ENCODE measurements around the gene LCAT.

Gene LCAT

GRCh38 chr16:67968400-67969253, 24.7 kb upstream of the LCAT start, which contains the start of gene SLC12A4:
Gene SLC12A4, minus strand, starts transcription at chr16:67968637. Its CDS starts 84 bp downstream, at chr16:67968553.
- DNase-seq: peak; percentile 95

GRCh38 chr16:67967958-67968399, 24.1 kb upstream of the LCAT start:
- peak; percentile 55 to 64 for DNase-seq

DNA sequence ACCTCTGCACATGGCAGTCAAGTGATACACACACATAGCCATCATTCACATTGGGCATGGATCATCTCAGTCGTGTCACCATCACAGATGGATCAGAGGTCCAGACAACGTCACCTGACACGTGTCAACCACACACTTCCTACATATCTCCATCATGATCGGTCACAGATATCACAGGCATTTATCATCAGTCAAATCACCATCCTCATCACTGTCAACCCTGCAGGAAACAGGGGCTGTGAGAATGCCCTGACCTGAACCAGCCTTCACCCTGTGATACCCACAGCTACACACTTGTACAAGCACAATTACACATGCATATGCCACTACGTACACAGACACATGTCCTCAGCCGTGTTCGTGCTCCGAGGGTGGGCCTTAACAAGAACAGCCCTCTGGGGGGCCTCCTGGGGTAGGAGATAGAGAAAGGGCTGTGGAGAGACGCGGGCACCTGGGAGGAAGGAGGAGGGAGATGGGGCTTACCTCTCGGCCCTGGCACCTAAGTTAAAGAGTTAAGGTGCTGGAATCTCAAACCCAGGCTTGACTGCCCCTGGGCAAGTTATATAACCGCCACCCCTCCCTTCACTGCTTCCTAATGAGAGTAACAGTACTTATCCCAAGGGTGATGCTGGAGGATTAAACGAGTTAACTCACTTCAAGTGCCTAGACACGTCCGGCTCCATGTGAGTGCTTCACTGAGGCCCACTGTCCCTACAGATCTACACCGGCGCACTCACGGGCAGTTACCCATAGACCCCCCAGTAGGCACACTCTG, 23.4 kb upstream of the LCAT start:
- peak; percentile 57 to 58 for DNase-seq

GRCh38 chr16:67966549-67967182, 22.7 kb upstream of the LCAT start:
- DNase-seq: no peak

DNA sequence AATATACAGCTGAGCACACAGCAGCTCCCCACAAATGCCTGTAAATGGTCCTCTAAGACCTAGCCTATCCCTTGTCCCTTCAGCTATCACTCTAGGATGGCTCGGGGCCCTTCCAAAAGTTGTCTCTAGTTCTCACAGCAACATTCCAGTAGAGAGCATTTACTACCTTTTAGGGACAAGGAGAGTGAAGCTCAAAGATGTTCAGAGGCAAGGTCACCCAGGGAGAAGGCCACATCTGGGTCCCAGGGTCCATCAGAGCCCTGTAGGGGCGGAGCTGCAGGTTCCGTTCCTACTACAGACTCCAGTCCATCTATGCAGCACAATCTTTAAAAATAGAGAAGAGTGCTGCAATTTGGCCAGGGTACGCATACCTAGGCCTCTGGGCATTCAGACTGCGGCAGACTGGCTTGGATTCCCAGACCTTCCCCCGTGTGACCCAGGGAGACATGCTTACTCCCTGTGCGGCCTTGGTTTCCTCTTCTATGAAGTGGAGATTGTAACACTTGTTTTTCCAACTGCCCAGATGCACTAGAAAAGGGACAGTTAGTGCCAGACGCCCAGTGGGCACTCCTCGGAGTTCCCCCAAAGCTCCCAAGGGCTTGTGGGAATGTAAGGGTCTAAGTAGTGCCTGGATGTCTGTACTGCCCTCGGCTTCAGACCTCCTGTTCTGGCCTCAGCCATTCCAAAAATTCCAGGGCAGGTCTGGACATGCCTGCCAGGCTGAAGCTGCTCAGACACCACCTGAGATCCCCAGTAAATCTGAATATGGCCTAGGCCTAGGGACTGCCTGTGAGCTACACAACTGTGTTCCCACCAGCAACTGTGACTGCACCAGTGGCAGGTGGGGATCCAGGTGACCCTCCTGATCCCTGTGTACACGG, 22.0 kb upstream of the LCAT start:
- no peak for DNase-seq

DNA sequence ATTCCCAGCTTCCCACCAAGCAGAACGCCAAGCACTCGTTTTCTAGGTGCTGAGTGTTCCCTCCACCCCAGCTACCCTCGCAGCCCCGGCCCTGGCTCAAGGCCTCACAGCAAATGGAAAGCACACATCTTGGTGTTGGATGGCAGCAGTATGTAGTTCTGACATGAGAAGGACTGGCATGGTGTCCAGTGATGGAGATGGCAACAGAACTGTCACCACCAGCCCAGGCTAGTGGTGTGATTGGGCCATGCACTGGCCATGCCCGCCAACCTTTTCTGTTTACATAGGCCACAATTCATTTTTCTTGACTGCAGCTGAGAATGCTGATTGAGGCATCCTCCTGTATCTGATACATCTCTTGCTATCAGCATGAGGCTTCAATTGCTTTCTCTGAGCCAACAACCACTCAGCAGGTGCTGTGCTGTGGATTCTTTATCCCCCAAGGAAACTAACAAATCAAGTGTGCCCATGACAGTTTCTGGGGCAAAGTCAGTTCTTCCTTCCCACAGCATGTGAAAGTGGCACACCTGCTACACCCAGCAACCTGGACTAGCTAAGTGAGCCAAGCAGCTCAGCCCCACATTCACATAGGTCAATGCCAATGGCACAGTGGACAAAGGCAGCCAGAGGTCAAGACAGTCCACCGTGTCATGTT, 20.7 kb upstream of the LCAT start:
- no peak for DNase-seq

DNA sequence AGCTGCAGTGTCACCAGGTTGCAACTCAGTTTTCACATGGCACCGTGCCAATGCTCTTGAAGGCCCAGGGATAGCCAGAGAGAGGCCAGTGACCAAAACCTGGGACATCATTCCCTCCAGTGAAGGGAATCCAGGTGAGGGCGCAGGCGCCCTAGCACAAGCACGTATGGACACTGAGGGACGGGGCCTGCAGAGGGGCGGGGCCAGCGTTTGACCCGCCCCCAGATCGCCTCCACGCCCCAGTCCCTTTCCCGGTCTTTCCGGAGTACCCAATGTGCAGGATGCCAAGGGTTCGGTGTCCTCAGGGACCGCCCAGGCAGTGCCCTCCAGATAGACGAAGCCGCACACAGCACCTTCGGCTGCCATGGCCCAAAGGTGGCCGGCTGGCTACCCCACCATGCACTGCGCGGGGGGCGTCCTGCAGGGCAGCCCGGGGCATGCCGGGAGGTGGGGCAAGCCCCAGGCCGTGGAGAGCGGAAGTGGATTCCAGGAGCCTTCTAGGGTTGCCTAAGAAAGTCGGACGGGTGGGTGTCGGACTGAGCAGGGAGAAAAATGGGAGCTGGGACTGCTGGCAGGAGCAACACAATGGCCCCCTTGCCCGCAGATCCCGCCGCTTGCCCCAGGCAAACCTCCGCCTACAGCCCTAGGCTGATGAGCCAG, 19.9 kb upstream of the LCAT start:
- no peak for DNase-seq

DNA sequence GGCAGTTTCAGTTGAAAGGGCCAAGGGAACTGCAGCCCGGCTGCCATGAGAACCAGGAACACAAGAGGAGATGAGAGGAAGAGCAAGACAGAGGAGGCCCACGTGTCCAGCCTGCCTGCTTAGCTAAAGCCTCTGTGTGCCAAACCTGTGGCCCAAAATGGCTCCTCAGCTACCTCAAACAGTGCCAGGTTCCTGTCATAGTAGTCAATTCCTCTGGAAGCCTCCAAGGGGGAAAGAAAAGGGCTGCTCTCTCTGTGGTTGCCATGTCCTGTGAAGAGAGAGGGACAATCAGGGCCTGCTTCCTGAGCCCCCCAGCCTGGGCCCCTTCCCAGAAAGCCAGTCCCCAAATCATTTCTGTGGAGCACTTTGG, 19.4 kb upstream of the LCAT start:
- no peak for DNase-seq

DNA sequence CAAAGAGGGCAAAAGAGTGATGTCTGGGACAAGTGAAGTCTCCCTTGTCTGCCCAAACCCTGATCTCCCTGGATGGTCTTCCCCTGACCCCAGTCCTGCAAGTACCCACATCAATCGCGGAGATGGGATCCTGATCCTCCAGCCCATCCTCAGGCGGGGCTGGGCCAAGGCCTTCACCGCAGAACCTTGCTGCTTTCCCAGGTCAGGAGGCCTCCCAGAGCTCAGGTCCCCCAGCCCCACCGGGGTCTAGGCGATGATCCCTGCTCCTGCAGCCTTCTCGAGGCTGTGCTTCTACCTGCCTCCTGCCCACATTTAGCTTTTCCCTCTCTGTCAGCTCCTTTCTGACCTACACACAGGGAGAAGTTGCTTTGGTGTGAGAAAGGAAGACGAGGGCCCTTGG, 18.2 kb upstream of the LCAT start:
- no peak for DNase-seq

DNA sequence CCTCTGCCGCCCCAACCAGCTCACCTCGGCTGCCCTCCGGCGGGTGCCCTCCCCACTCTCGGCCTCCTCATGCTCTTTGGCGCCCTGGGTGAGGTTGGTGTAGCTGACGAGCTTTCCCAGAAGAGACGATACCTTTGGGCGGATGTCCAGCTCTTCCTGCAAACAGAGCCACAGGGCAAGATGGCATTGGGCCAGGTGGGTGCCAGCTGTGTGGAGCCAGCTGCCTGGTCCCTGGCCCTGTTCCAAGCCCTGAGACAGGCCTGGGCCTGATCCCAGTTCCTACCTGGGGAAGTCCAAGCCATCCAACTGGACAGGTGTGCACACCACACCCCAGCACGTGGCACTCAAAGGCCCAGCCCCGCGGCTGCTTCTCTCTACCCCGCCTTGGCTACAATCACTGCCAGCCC, 17.6 kb upstream of the LCAT start:
- no peak for DNase-seq

GRCh38 chr16:67959536-67960329, 15.8 kb upstream of the LCAT start:
- no peak for DNase-seq

GRCh38 chr16:67957622-67958021, 13.7 kb upstream of the LCAT start:
- no peak for DNase-seq

GRCh38 chr16:67954421-67955196, 10.7 kb upstream of the LCAT start:
- no peak for DNase-seq

DNA sequence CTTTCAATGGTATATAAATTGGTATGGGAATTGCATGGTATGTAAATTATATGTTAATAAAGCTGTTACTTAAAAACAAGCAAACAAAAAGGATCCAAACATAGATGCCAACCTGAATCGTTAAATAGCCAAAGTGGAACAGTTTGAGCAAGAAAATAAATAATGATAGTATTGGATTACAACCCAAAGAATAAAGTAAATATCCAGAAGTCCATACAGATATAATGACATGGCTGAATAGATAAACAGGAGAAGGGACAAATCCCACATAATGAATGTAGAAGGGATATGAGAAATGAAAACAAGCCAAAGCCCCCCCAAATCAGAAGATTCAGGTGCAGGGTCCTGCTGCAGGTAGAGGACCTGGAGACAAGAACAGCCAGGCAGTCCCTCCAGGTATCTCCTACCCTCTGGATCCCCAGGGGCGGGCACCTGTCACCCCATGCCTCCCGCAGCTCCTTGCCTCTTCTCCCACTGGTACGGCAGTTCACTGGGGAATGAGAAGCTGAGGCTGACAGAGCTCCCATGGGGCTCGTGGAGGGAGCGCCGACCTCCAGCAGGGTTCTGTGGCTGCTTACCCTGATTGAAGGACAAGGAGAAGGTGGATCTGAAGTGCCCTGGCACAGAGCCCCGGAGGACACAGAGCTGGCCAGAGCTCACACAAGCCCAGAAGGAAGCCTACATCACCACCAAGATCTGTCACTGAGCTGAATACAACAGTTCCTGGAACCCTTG, 9.9 kb upstream of the LCAT start:
- no peak for DNase-seq

GRCh38 chr16:67951485-67951884, 7.6 kb upstream of the LCAT start:
- no peak for DNase-seq

GRCh38 chr16:67950335-67950843, 6.5 kb upstream of the LCAT start:
- DNase-seq: no peak

GRCh38 chr16:67949645-67950044, 5.7 kb upstream of the LCAT start:
- no peak for DNase-seq

DNA sequence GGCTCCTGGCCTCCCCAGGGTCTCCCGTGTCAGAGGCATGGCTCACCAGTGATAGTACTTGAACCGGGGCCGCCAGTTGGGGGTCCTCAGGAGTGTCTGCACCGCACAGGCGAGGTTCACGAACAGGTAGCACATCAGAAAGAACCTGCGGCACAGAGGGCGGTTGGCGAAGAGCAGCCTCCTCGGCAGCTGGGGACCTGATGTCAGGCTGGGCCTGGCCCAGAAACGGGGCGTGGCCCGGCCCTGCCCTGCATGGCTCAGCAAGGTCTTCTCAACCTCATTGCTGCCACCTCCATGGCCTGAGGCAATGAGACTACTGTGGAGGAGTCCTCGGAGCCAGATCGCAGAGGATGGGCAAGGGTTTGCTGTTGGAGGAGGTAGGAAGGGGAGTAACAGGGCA, 4.1 kb upstream of the LCAT start:
- DNase-seq: no peak

Data from activated T-cell treated with anti-CD3 and anti-CD28 coated beads, Interleukin-2, amount 50 U/mL, for 48 hours (primary cell).